ENCODE measurements around the gene WRNIP1. TPM values are rescaled to one million over a fixed set of nuclear protein-coding genes. Genes with fewer than 3 reads are reported as not detected.

The WRNIP1 gene
- total and polyA plus RNA-seq, 7 donors, result 41.0 to 56.6 (median 47.3) TPM

GRCh38 chr6:2823104-2823850 is 58.1 kb downstream of the WRNIP1 start:
- WGBS, 2 donors, result 23 to 75% methylated on average over 7 of the region's 7 CpGs
- TF ChIP-seq POLR2A (IDR thresholded peaks at IDR 0.05) (no peak), EP300 (IDR thresholded peaks at IDR 0.05) (no peak), POLR2AphosphoS5 (IDR thresholded peaks at IDR 0.05) (no peak), CTCF (IDR thresholded peaks at IDR 0.05) (no peak)
- intact Hi-C loops (cut with DNase I), result no loop called here

GRCh38 chr6:2826131-2826530 is 60.9 kb downstream of the WRNIP1 start:
- TF ChIP-seq POLR2AphosphoS5 (IDR thresholded peaks at IDR 0.05), result no peak
- TF ChIP-seq POLR2A (IDR thresholded peaks at IDR 0.05), result no peak
- TF ChIP-seq EP300 (IDR thresholded peaks at IDR 0.05), result no peak
- no peak for TF ChIP-seq CTCF (IDR thresholded peaks at IDR 0.05)
- intact Hi-C loops (cut with DNase I), result no loop called here
- DNase-seq, result no peak
- Histone ChIP-seq H3K27ac (no peak overlapping the region), H3K9me3 (no peaks in the 10 kb centered on the region), H3K27me3 (no peaks in the 10 kb centered on the region), H3K36me3 (no peaks in the 10 kb centered on the region), H3K4me1 (no peaks in the 10 kb centered on the region), H3K4me3 (no peak overlapping the region)
- 91% methylated on average over 2 of the region's 2 CpGs for WGBS, 2 donors

More at GRCh38 chr6:2823104-2823850, 58.1 kb downstream of the WRNIP1 start:
- peaks cover 0 to 14% (median 10%) of the 10 kb centered on the region in 4 donors for H3K4me1 ChIP-seq
- H3K27ac ChIP-seq, result no peak overlapping the region
- no peaks in the 10 kb centered on the region for H3K27me3 ChIP-seq
- no peak overlapping the region for H3K4me3 ChIP-seq
- H3K36me3 ChIP-seq, result no peaks in the 10 kb centered on the region
- DNase-seq, result no peak
- no peaks in the 10 kb centered on the region for H3K9me3 ChIP-seq

- intact Hi-C loops (cut with DNase I), result no loop called here
- no peak overlapping the region for H3K4me3 ChIP-seq
- TF ChIP-seq POLR2AphosphoS5 (IDR thresholded peaks at IDR 0.05) (no peak), CTCF (IDR thresholded peaks at IDR 0.05) (no peak), EP300 (IDR thresholded peaks at IDR 0.05) (no peak), POLR2A (IDR thresholded peaks at IDR 0.05) (no peak)
- H3K9me3 ChIP-seq, result no peaks in the 10 kb centered on the region
- WGBS, 2 donors, result 89 to 94% methylated on average over 6 of the region's 6 CpGs
- no peaks in the 10 kb centered on the region for H3K4me1 ChIP-seq
- peaks cover 0 to 4% (median under 1%) of the 10 kb centered on the region in 4 donors for H3K36me3 ChIP-seq
- H3K27me3 ChIP-seq, result no peaks in the 10 kb centered on the region
- no peak overlapping the region for H3K27ac ChIP-seq
- no peak for DNase-seq
Observed at GRCh38 chr6:2827142-2827541, 61.9 kb downstream of the WRNIP1 start.

GRCh38 chr6:2828629-2829028 is 63.4 kb downstream of the WRNIP1 start:
- intact Hi-C loops (cut with DNase I), result no loop called here
- no peak overlapping the region for H3K4me3 ChIP-seq
- H3K4me1 ChIP-seq, result no peaks in the 10 kb centered on the region
- no peaks in the 10 kb centered on the region for H3K9me3 ChIP-seq
- WGBS, 2 donors, result 89% methylated on average over 4 of the region's 4 CpGs
- DNase-seq, result no peak
- TF ChIP-seq CTCF (IDR thresholded peaks at IDR 0.05), result no peak
- TF ChIP-seq POLR2A (IDR thresholded peaks at IDR 0.05), result no peak
- TF ChIP-seq EP300 (IDR thresholded peaks at IDR 0.05), result no peak
- no peak for TF ChIP-seq POLR2AphosphoS5 (IDR thresholded peaks at IDR 0.05)
- H3K27me3 ChIP-seq, result no peaks in the 10 kb centered on the region
- H3K36me3 ChIP-seq, result peaks cover 0 to 18% (median 6%) of the 10 kb centered on the region in 4 donors
- H3K27ac ChIP-seq, result no peak overlapping the region

All from sigmoid colon (tissue), 7 donors.